ENCODE results near the gene NEURL1B.

Gene NEURL1B

GRCh38 chr5:172681421-172681820, 40.4 kb downstream of the NEURL1B start:
- DNase-seq, result no peak

DNA sequence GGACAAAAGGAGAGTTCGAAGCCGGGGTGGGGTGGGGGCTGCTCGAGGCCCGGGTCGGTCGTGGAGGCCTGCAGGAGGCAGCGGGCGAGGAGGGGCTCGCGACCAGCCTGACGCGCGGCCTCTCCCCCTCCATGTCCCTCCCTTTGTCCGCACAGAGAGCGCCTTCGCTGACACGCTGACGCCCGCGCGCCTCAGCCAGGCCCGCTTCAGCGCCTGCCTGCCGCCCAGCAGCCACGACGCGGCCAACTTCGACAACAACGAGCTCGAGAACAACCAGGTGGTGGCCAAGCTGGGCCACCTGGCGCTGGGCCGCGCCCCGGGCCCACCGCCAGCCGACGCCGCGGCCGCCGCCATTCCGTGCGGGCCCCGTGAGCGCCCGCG, 42.2 kb downstream of the NEURL1B start:
- DNase-seq, result no peak

DNA sequence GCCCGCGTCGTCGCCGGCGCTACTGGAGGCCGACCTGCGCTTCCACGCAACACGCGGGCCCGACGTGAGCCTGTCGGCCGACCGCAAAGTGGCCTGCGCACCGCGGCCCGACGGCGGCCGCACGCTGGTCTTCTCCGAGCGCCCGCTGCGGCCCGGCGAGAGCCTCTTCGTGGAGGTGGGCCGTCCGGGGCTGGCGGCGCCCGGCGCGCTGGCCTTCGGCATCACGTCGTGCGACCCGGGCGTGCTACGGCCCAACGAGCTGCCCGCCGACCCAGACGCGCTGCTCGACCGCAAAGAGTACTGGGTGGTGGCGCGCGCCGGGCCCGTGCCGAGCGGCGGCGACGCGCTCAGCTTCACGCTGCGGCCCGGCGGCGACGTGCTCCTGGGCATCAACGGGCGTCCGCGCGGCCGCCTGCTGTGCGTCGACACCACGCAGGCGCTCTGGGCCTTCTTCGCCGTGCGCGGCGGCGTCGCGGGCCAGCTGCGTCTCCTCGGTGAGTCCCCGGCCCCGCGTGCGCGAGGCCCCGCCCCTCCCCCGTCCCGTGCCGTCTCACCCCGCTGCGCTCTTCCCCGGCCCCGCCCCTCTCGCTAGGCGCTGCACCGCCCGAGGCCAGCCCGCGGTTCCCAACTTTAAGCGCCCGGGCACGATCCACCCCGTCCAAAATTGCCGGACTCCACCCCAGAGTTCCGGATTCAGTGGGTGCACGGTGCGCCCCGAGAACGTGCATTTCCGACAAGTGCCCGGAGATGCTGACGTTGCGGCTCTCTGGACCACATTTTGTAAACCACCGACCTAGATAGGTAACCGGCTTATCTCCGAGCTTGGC, 42.8 kb downstream of the NEURL1B start:
- no peak for DNase-seq

DNA sequence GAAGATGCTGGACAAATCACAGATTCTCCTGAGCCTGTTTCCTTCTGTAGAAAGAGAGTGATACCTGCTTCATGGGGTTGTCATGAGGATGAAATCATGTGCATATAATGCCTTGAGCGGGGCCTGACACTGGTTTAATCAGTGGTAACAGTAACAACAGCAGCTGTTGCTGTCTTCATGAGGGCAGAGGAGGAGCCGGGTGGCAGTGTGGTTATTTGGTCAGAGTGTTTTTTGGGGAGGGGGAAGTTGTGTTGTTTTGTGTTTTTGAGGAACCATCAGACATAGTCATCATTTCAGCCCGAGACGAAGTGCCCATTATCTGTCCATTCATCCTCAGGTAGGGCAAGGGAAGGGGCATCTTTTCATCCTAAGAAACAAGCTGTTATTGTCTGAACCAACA, 44.0 kb downstream of the NEURL1B start:
- no peak for DNase-seq

GRCh38 chr5:172686111-172686510, 45.0 kb downstream of the NEURL1B start:
- DNase-seq, result no peak

DNA sequence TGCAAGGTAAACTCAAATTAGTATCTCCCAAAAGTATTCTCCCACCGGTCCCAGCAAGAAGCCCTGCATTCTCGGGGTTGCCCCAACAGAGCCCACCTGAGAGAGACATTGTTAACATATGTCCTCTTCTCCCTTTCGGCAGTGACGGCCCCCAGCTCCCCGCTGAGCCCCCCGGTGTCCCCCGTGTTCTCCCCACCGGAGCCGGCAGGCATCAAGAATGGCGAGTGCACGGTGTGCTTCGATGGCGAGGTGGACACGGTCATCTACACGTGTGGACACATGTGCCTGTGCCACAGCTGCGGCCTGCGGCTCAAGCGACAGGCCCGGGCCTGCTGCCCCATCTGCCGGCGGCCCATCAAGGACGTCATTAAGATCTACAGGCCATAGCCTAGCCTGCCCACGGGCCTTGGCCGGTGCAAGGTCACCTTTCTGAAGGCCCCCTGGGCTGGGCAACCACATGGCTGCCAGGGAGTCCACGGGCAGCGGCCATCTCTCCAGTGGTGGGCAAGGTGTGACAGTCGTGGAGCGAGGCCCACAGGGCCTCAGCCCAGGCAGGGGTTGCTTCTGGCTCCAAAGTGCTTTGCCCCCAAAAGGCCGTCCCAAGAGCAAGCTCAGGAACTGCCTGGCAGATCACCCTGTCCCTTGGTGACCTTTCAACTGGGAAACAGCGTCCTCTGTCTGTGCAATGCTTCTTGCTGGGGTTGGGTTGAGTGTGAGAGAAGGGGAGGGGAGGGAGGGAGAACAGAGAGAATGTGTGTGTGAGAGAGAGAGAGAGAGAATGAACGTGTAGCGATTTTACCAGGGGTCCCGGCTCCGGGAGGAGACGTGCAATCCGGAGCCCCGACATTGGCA, 45.7 kb downstream of the NEURL1B start:
- DNase-seq, result no peak

DNA sequence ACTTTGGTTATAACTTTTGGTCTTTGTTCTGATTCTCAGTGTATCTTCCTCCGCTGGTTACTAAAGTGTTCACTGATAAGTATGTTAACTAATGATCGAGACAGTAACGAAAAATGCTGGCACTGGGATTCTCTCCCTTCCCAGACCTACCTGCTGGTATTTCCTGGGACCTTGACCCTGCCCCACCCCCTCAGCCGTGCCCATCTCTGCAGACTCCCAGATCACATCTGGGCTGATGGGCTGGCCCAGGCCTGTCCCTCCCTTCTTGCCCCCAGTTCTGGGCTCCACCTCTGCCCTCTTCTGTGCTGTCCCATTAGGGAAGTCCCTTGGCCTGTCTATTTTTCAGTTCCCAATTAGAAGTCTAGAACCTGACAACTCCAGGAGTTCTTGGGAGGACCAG, 46.9 kb downstream of the NEURL1B start:
- no peak for DNase-seq

- DNase-seq, result no peak
Measured at GRCh38 chr5:172688349-172689217, 47.5 kb downstream of the NEURL1B start.

GRCh38 chr5:172689218-172689572, 48.1 kb downstream of the NEURL1B start:
- DNase-seq, result no peak

GRCh38 chr5:172689801-172690200, 48.7 kb downstream of the NEURL1B start:
- DNase-seq, result no peak

GRCh38 chr5:172690258-172691075, 49.4 kb downstream of the NEURL1B start:
- DNase-seq, result no peak

GRCh38 chr5:172691886-172692285, 50.8 kb downstream of the NEURL1B start:
- no peak for DNase-seq

GRCh38 chr5:172692451-172692850, 51.4 kb downstream of the NEURL1B start:
- DNase-seq, result no peak

GRCh38 chr5:172692981-172693380, 51.9 kb downstream of the NEURL1B start:
- no peak for DNase-seq

DNA sequence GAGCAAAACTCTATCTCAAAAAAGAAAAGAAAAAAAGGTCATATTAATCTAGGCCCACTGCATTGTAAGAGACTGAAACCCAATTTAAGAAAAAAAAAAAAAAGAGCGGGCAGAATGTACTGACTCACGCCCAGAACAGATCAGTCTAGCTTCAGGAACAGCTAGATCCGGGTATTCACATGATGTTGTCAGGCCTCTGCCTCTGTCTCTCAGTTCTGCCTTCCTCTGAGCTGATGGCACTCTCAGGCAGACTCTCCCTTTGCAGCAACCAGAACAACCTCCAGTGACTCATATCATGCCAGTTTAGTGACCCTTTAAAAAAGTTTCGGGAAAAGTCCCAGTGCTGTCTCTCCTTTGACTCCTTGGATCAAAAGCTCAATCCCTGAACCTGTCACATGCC, 53.0 kb downstream of the NEURL1B start:
- no peak for DNase-seq

DNA sequence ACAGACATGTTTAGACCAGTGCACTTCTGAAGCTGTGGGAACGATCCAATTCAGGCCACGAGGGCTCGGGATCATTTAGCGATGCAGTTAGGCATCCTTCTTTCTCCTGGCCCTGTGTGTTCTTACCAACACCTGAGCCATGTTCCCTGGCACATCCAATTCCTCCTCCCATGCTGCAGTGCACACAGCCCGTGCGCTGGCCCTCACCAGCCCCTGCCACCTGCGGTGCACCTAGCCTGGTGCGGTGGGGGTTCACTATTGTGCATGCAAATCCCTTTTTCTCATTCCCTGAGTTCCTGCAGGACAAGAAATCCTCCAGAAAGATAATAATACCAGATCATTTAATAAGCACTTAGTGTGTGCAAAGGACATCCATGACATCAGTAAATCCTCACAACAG, 53.5 kb downstream of the NEURL1B start:
- DNase-seq, result no peak

- no peak for DNase-seq
Measured at GRCh38 chr5:172695232-172696054, 54.4 kb downstream of the NEURL1B start.

DNA sequence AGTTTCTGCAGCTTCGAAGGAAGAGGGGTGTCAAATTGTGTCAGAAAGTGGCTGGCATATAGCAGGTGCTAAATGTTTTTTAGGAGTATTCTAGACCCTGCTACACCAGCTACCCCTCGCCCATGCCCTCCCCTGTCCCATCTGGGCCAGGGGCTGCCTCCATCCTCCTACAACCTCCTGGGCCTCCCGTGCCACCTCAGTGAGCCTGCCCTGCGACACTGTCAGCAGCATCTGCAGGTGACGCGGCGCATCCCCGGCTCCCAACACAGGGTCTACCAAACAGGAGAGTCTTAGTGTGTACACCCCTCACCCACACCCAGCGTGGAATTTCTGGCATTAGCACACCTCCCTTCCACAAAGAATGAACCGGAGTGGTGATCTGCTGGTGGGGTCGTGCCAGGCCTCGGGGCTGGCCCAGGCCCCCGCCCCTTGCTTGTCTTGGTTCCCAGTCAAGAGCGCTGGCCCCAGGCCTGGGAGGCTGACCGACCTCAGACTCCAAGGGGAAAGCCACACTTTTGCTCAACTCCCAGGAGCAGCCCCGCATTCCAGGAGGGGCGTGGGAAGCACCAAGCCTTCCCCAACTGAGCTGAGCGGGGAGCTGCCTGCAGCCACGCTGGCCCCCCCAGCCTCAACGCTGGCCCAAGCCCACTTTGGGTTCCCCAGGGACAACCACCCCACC, 55.2 kb downstream of the NEURL1B start:
- DNase-seq, result no peak

DNA sequence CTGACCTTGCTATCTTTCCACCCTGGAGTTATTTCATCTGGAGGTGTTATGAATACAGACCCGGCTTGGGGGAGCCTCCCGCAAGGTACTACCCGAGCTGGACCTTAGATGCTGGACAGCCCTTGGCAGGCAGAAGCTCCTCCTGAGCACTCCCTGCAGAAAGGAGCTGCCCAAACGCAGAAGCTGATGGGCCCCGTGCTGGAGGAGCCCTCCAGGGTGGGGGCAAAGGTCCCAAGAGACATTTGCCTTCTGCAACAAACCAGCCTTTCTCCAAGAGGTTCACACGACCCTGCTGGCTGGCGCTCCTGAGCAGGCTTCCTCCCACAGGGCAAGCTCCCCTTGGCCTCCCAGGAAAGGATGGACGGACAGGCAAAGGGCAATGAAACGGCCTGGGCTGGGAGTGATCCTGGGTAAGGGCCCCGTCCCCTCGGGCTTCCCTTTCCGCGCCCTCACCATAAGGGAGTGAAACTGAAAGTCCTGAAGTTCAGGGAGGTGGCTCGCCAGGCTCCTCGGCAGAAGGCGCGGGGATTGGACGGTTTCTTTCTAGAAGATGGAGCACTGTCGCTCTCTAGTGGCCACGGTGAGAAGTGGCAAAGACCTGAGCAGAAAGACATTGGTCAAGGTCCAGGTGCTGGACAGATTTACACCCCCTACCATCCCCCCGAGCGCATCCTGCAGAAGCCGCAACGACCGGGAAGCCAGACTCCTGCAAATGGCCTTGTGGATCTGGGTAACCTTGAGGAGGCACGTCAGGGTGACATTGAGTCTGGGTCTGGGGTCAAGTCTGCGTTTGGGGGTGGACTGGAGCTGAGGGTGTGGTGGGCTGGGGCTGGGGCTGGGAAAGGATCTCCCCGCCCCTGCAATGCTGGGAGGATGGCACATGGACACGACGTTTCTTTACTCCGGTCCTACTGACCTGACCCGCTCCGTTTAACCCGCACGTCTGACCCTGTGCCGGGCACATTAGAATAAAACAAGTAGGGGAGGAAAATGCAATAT, 56.4 kb downstream of the NEURL1B start:
- peak; percentile 82 to 84 for DNase-seq

DNA sequence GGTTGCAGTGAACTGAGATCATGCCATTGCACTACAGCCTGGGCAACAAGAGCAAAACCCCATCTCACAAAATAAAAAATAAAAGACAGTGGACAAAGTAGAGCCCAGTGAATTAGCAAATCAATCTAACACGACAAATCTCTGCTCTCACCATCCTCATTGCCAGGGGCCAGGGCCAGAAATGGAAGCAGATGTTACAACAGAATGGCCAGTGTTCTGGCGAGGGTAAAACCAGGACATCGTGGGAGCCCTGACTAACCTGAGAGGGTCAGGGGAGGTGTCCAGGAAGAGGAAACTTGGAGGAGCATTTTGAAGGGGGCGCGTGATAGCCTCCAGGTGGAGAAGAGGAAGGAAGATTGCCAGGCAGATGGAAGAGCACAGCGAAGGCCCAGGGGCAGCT, 58.4 kb downstream of the NEURL1B start:
- DNase-seq, result no peak
